ENCODE measurements around the gene KDELR1. TPM values are rescaled to one million over a fixed set of nuclear protein-coding genes. Genes with fewer than 3 reads are reported as not detected.

KDELR1 gene
- 43.1 and 67.5 TPM in 2 replicates for total RNA-seq

DNA sequence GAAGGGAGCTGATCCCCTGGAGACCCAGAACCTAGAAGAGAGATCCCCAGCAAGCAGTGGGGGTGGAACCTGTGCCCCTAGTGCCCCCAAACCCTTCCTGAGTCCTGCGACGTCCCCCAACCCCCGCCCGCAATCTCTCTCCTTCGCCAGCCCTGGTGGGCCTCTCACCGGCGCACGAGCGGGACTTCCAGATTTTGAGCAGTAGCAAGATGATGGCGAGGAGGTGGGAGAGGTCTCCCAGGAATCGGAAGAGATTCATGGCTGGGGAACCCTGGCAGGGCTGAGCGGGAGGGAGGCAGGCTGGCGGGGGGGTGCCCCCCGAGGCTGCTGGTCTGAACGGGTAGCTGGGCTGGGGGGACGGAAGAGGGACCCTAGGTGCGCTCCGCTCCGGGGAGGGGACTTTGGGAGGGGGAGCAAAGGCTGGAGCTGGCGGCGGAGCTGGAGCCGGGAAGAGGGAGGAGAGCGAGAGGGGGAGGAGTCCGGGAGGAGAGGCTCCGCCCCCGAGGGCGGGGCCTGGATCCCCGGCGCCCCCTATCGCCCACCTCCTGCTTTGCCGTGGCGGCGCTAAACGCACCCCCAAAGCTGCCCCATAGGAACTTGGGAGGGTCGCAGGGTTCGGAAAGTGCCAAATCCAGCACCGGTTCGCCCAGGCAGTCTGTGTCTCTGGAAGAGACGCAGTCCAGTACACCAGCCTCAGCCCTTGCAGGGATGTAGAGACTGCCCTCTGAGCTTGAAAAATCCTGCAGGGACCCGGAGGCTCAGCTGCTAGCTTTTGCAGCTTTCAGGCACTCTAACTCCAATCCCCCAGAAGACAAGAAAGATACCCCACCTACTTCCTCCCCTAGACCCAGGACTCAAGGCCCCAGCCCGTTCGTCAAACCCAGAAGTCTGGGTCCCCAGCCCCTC lies at the start of gene KDELR1:
Gene KDELR1 (minus strand): TSS at position 452 of the 906 bp plus-strand sequence. CDS start 193 bp downstream, at position 259.

DNA sequence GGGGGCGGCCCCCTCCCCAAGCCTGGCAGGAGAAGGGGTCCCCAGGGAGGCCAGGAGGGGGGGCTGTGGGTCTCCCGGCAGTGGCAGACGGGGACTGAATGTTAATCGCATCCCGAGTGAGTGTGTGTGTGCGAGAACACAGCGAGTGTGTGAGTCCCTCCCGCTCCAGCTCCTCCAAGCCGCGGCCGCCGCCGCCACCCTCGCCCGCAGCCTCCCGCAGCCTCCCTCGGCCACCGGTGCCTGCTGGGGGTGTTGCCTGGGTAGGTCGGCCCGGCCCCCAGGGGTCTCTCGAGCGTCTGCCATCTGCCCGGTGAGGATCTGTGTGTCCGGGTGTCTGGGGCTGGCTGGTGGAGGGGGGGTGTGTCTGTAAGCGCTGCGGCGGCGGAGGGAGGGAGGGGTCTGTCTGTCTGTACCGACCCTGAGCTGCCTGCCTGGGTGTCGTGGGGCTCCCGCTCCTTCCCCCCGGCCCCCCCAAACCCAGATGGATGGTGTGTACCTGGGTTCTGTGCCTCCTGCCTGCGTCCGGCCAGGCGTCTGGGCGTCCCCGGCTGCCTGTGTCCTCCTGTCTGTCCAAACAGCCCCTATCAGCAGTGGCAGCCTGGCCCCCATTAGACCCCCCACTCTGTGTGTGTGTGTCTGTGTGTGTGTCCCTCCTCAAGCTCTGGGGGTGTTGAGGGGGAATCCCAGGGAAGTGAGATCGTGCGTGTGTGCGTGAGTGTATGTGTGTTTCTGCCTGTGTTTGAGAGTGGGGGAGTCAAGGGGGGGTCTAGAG lies 2.4 kb upstream of the KDELR1 start, which contains the start of gene GRIN2D:
Gene GRIN2D (plus strand): TSS at position 110 of the 772 bp plus-strand sequence. CDS start 4,725 bp downstream, outside the sequence.

DNA sequence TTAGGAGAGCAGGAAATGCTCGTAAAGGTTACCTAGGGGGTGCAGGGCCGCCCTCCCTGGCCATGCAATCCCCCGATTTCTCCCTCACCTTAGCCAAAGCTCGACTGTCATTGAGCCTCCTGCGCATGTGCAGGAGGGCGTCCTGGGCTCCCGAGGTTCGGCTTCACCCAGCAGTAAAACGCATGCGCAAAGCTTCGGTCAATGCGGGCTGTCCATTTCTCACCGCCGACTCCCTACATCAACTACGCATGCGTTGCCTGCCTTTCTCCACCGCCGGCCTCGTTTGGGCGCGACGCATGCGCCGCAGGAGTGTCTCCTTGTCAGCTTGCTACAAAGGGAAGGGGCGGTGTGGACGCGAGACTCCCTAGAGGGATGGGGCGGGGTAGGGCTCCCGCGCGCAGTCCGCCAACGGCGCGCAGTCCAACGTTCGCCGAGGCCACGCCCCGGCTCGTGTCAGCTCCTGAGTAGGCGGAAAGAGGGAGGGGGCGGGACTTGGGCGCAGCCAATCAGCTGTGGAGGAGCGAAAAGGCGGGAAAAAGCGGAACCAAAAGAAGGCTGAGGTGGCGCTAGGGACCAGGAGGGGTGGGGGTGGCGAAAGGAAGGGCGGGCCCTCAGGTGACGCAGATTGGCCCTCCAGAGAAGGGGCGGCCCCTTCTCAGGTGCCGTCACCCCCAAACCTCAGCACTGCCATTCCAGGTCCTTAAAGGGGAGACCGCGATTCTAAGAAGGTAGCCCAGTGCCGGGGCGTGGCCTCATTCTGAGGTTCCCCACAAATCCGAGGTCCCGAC lies 27.3 kb downstream of the KDELR1 start, which contains the start of the genes SYNGR4 and TMEM143:
Gene SYNGR4 (plus strand): TSS at position 558 of the 788 bp plus-strand sequence. CDS start 1,476 bp downstream, outside the sequence.
Gene TMEM143 (minus strand): TSS at position 131 of the 788 bp plus-strand sequence. CDS start 20 bp downstream, at position 111.

Other genes with a start within 250 kb of the KDELR1 start
- gene LIG1, start 221.2 kb downstream of the KDELR1 start, total RNA-seq: 6.5 and 8.2 TPM in 2 replicates
- gene ZSWIM9, start 220.9 kb downstream of the KDELR1 start, total RNA-seq: 1.7 and 4.1 TPM in 2 replicates
- gene CARD8, start 135.6 kb downstream of the KDELR1 start, total RNA-seq: 3.8 and 8.8 TPM in 2 replicates
- gene ZNF114, start 121.5 kb downstream of the KDELR1 start, total RNA-seq: 0.93 and 5.8 TPM in 2 replicates
- 2.1 and 2.9 TPM in 2 replicates for gene EMP3, start 66.0 kb downstream of the KDELR1 start, total RNA-seq
- gene TMEM143, start 27.6 kb downstream of the KDELR1 start, total RNA-seq: 1.2 and 1.4 TPM in 2 replicates
- gene SYNGR4, start 27.2 kb downstream of the KDELR1 start, total RNA-seq: not detected in 2 replicates
- under 0.01 and 0.07 TPM in 2 replicates for gene GRIN2D, start 2.1 kb upstream of the KDELR1 start, total RNA-seq
- gene GRWD1, start 54.4 kb upstream of the KDELR1 start, total RNA-seq: 28.7 and 53.7 TPM in 2 replicates
- 1.4 and 4.5 TPM in 2 replicates for gene KCNJ14, start 64.0 kb upstream of the KDELR1 start, total RNA-seq
- 25.6 and 35.5 TPM in 2 replicates for gene CYTH2, start 77.8 kb upstream of the KDELR1 start, total RNA-seq
- 1.0 and 3.6 TPM in 2 replicates for gene LMTK3, start 120.3 kb upstream of the KDELR1 start, total RNA-seq
- gene SULT2B1, start 160.6 kb upstream of the KDELR1 start, total RNA-seq: 7.8 and 9.9 TPM in 2 replicates
- 0.21 TPM in 1 of 2 replicates, not detected in the other for gene SPACA4, start 215.2 kb upstream of the KDELR1 start, total RNA-seq
- 17.0 and 25.6 TPM in 2 replicates for gene FAM83E, start 223.5 kb upstream of the KDELR1 start, total RNA-seq
- 1,268 and 2,578 TPM in 2 replicates for gene RPL18, start 227.6 kb upstream of the KDELR1 start, total RNA-seq
- 4.3 and 5.5 TPM in 2 replicates for gene SPHK2, start 228.0 kb upstream of the KDELR1 start, total RNA-seq
- 5.5 and 12.2 TPM in 2 replicates for gene DBP, start 245.8 kb upstream of the KDELR1 start, total RNA-seq

All from nasal cavity respiratory epithelium epithelial cell of viscerocranial mucosa (primary cell).